NCI-H2029 (cell line): ENCODE results near the gene ZNF175.

Experiments used
- DNase-seq: peaks from one replicate; lab custom pipeline; 2025; lab: John Stamatoyannopoulos, UW

ZNF175 gene

DNA sequence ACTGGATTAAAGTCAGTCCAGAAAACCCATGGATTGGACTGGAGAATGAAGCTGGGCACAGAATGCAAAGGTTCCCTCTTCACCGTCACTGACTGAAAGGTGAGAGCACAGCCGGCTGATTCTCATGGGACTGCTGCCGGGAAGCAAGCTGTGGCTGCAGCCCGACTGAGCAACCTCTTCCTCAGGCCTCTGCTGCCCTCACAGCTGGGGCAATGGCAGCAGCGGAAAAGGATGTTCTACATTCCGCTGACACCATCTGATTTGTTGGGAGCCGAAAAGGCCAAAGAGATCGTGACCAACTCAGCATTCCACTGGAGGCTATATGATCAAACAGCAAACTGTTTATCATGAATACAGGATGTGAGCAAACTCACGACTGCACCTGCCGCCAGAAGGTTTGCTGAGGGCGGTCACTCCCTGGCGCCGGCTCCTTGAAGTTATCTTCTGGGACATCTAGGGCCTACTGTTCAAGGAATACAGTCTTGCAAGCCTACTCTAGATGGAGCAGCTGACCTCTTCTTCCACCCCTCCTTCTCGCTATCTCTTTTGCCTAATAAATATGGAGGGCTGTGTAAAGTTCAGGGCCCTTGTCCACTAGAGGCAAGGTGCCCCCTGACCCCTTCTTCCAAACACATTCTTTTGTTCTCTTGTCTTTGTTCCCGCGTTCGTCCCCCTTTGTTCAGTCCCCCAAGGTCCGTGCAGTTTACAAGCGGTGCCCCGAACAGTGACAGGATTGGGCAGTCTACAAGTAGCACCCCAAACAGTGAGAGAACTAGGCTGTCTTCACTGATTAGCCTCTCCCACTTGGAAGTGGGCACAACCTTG lies 20.0 kb upstream of the ZNF175 start:
- no peak for DNase-seq

GRCh38 chr19:51551673-51552432 lies 19.2 kb upstream of the ZNF175 start:
- DNase-seq = no peak

- no peak for DNase-seq
These were observed 18.5 kb upstream of the ZNF175 start for GRCh38 chr19:51552608-51552995.

DNA sequence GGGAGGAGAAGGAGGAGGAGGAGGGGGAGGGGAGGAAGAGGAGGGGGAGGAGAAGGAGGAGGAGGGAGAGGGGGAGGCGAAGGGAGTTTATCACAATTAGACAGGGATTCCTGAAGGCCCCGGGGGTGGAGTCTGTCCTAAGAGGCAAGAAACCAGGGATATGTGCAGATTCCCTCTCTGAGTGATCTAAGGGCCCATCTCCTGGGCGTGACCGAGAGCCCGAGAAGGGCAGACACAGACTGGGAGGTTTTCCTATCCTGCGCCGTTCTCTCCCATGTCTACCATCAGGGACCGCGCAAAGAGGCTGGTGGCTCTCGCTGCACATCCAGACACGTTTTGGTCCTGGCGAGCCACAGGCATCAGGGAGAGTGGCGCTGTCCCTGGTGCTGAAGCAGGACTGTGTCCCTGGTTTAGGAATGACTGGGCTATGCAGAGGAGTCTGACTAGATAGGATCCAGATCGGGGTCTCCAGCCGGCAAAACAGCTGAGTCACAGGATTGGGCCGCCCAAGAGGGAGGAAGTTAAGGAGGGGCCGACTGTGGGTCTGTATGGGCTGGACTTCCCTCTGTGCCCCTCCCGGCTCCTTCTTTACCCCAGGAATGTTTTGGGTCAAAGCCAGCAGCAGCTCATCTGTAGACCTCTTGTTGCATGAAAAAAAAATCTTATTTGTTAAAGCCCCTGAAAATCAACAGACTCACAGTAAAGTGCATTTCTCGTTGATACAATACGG lies 17.9 kb upstream of the ZNF175 start:
- no peak for DNase-seq

- no peak for DNase-seq
These were observed 11.8 kb upstream of the ZNF175 start for GRCh38 chr19:51559240-51559639.

- no peak for DNase-seq
These were observed 10.7 kb upstream of the ZNF175 start for GRCh38 chr19:51560339-51560738.

- no peak for DNase-seq
These were observed 6.3 kb upstream of the ZNF175 start for GRCh38 chr19:51564791-51565190.

DNA sequence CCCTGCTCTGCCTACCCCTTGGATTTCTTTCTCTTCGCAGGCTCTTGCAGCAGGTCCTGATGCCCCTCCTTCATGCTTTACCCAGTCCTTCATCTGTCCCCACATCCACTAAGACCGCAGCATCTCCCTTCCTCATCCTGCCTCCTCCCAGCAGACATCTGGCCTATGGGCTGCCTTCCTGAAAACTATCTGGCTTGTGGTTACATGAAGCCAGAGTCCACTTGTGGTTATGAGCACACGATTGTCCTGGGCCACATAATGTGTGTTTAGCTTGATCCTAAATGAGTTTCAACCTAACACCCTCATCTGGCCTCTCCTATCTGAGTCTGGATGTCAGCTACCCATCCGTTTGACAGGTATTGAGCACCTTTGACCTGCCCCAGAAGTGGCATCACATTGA lies 5.5 kb upstream of the ZNF175 start:
- DNase-seq = no peak

DNA sequence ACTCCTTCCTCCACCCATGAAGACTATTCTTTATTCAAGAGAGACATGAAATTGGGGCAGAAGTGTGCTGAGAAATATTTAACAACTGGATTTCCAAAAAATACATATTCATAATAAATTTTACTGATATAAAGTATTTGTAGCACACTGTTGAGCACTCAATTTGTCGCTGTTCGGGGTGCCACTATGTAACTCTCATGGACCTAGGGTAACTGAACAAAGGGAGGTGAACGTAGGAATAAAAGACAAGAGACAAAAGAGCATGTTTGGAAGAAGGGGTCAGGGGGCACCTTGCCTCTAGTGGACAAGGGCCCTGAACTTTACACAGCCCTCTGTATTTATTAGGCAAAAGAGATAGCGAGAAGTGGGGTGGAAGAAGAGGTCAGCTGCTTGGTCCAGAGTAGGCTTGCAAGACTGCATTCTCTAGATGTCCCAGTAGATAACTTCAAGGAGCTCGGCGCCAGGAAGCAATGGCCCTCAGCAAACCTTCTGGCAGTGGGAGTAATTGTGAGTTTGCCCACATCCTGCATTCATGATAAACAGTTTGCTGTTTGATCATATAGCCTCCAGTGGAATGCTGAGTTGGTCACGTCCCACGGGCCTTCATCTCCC lies 4.5 kb upstream of the ZNF175 start:
- no peak for DNase-seq

GRCh38 chr19:51567583-51567982 lies 3.5 kb upstream of the ZNF175 start:
- DNase-seq = no peak

DNA sequence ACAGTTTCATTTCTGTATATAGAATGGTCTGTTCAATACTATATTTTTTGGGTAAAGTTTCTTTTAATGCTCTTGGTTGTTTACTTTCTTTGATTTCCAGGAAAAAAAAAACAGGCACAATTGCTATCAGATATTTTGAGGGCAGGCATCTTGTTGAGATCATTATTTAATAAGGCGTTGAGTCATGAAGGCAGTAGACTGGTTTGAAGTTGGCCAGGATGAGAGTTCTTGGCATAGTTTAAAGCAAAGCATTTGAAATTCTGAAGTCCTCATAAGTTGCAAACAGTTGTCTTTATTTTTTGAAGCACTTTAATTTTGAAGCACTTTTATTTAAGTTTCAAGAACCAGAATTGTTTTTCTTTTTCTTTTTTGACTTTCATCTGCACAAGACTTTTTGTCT lies 2.6 kb upstream of the ZNF175 start:
- DNase-seq = no peak

- no peak for DNase-seq
These were observed 516 bp downstream of the ZNF175 start for GRCh38 chr19:51571599-51571998.

GRCh38 chr19:51572410-51572809 lies 1.3 kb downstream of the ZNF175 start:
- no peak for DNase-seq

DNA sequence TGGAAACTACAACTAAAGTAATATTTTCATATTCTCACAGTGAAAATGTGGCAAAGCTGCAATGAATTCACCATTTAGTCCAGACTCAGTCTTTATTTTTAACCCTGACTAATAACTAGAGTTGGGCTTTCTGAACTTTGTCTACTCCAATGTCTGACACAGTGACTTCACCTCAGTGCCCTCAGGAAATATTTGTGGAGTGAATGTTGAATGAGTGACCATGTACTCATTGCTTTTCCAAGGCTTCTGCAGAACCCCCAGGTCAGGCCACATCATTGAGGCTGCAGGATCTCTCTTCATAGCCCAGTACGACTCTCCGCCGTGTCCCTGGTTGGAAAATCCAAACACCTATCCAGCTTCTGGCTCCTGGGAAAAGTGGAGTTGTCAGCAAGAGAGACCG lies 1.8 kb downstream of the ZNF175 start:
- no peak for DNase-seq

DNA sequence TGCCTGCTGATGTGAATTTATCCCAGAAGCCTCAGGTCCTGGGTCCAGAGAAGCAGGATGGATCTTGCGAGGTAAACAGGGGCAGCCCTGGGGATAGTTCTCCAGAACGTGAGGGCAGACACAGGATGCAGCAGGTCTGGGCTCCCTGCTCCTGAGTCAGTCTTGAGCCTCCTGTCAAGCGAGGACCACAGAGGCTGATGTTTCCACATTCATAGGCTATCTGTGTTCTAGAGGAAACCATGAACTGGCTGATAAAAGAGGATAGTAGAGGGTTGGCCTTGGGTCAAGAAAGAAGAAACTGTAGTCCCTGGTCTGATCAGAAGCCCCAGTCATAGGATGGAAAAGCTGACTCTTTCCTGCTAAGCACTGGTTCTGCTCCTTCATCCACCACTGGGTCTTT lies 2.2 kb downstream of the ZNF175 start:
- DNase-seq = no peak

GRCh38 chr19:51576850-51577249 lies 5.8 kb downstream of the ZNF175 start:
- DNase-seq = no peak

DNA sequence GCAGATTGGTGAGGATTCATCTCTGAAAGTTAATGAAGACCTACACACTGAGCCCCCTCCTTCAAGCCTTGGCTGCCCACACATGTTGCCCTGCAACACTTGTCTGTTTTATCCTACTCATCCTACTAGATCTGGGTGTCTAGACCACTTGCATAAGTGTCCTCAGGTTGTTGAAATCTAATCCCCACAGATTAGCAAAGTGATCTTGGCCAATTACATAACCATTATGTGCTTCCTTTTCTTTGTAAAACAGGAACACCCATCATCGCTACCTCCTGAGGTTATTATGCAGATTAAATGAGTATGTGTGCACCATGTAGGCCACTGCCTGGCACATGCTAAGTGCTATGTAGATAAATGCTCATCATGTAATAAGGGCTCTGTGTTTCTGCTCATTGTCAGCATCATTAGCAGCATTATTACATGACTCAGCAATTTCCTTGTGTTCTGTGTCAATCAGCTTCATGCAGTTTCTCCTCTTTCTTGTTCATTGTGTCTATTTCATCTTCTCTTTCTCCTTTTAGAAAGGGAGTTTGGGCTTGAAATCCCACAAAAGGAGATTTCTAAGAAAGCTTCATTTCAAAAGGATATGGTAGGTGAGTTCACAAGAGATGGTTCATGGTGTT lies 15.1 kb downstream of the ZNF175 start:
- DNase-seq = no peak

DNA sequence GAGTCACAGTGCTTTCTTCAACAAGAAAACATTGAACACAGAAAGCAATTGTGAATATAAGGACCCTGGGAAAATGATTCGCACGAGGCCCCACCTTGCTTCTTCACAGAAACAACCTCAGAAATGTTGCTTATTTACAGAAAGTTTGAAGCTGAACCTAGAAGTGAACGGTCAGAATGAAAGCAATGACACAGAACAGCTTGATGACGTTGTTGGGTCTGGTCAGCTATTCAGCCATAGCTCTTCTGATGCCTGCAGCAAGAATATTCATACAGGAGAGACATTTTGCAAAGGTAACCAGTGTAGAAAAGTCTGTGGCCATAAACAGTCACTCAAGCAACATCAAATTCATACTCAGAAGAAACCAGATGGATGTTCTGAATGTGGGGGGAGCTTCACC lies 15.7 kb downstream of the ZNF175 start:
- no peak for DNase-seq

DNA sequence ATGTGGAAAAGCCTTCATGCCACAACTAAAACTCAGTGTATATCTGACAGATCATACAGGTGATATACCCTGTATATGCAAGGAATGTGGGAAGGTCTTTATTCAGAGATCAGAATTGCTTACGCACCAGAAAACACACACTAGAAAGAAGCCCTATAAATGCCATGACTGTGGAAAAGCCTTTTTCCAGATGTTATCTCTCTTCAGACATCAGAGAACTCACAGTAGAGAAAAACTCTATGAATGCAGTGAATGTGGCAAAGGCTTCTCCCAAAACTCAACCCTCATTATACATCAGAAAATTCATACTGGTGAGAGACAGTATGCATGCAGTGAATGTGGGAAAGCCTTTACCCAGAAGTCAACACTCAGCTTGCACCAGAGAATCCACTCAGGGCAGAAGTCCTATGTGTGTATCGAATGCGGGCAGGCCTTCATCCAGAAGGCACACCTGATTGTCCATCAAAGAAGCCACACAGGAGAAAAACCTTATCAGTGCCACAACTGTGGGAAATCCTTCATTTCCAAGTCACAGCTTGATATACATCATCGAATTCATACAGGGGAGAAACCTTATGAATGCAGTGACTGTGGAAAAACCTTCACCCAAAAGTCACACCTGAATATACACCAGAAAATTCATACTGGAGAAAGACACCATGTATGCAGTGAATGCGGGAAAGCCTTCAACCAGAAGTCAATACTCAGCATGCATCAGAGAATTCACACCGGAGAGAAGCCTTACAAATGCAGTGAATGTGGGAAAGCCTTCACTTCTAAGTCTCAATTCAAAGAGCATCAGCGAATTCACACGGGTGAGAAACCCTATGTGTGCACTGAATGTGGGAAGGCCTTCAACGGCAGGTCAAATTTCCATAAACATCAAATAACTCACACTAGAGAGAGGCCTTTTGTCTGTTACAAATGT lies 16.4 kb downstream of the ZNF175 start:
- DNase-seq = no peak

- DNase-seq = no peak
These were observed 18.4 kb downstream of the ZNF175 start for GRCh38 chr19:51589511-51589910.

GRCh38 chr19:51590441-51590840 lies 19.4 kb downstream of the ZNF175 start:
- no peak for DNase-seq
